Cortex of kidney (tissue), 1 donor: ENCODE data around the gene ASTN2.

Experiments
- DNase-seq: peaks from one replicate; lab custom pipeline; 2025; lab: John Stamatoyannopoulos, UW

Gene ASTN2

GRCh38 chr9:116616304-116616914 is 798.4 kb downstream of the ASTN2 start:
- no peak for DNase-seq

GRCh38 chr9:116608064-116608463 is 806.8 kb downstream of the ASTN2 start:
- no peak for DNase-seq

GRCh38 chr9:116605904-116606341 is 808.9 kb downstream of the ASTN2 start:
- no peak for DNase-seq

GRCh38 chr9:116605060-116605459 is 809.8 kb downstream of the ASTN2 start:
- no peak for DNase-seq

- no peak for DNase-seq
These were observed 810.6 kb downstream of the ASTN2 start for GRCh38 chr9:116604251-116604650.

- DNase-seq = no peak
These were observed 815.4 kb downstream of the ASTN2 start for GRCh38 chr9:116599342-116599884.

- no peak for DNase-seq
These were observed 818.2 kb downstream of the ASTN2 start for GRCh38 chr9:116596646-116597045.

GRCh38 chr9:116594547-116594946 is 820.3 kb downstream of the ASTN2 start:
- DNase-seq = no peak

- DNase-seq = no peak
These were observed 821.9 kb downstream of the ASTN2 start for GRCh38 chr9:116592970-116593369.

- DNase-seq = no peak
These were observed 825.2 kb downstream of the ASTN2 start for GRCh38 chr9:116589392-116590354.

GRCh38 chr9:116587919-116588318 is 826.9 kb downstream of the ASTN2 start:
- DNase-seq = no peak

GRCh38 chr9:116585896-116586295 is 829.0 kb downstream of the ASTN2 start:
- DNase-seq = no peak

- no peak for DNase-seq
These were observed 829.7 kb downstream of the ASTN2 start for GRCh38 chr9:116585204-116585603.

- no peak for DNase-seq
These were observed 834.0 kb downstream of the ASTN2 start for GRCh38 chr9:116580853-116581252.

GRCh38 chr9:116576386-116576785 is 838.5 kb downstream of the ASTN2 start:
- no peak for DNase-seq

GRCh38 chr9:116574027-116574679 is 840.7 kb downstream of the ASTN2 start:
- no peak for DNase-seq

- DNase-seq = no peak
These were observed 842.6 kb downstream of the ASTN2 start for GRCh38 chr9:116572095-116572748.

GRCh38 chr9:116569111-116569510 is 845.7 kb downstream of the ASTN2 start:
- no peak for DNase-seq

- no peak for DNase-seq
These were observed 848.0 kb downstream of the ASTN2 start for GRCh38 chr9:116566677-116567488.

GRCh38 chr9:116565986-116566385 is 848.9 kb downstream of the ASTN2 start:
- no peak for DNase-seq

GRCh38 chr9:116564266-116564793 is 850.5 kb downstream of the ASTN2 start:
- no peak for DNase-seq
